NAMALWA (cell line): ENCODE results near the gene PDGFA.

Source experiments
- DNase-seq: peaks from one replicate; pipeline ENCODE4 v3.0.0-alpha.2; 2015; ENCODE audit warnings: low spot score

PDGFA gene

GRCh38 chr7:459584-460373, 59.9 kb downstream of the PDGFA start:
- no peak for DNase-seq

GRCh38 chr7:458511-459245, 61.0 kb downstream of the PDGFA start:
- DNase-seq = no peak

- no peak for DNase-seq
Observed at GRCh38 chr7:457814-458510, 61.7 kb downstream of the PDGFA start.

GRCh38 chr7:455110-455928, 64.3 kb downstream of the PDGFA start:
- no peak for DNase-seq

- DNase-seq = no peak
Observed at GRCh38 chr7:454356-455109, 65.1 kb downstream of the PDGFA start.

- DNase-seq = no peak
Observed at GRCh38 chr7:453597-454306, 65.9 kb downstream of the PDGFA start.

- DNase-seq = no peak
Observed at GRCh38 chr7:452791-453455, 66.7 kb downstream of the PDGFA start.

- no peak for DNase-seq
Observed at GRCh38 chr7:452226-452751, 67.4 kb downstream of the PDGFA start.

- no peak for DNase-seq
Observed at GRCh38 chr7:451255-452225, 68.1 kb downstream of the PDGFA start.

- DNase-seq = no peak
Observed at GRCh38 chr7:450741-451140, 68.9 kb downstream of the PDGFA start.

GRCh38 chr7:450036-450435, 69.6 kb downstream of the PDGFA start:
- no peak for DNase-seq

- DNase-seq = no peak
Observed at GRCh38 chr7:449324-450019, 70.2 kb downstream of the PDGFA start.

- no peak for DNase-seq
Observed at GRCh38 chr7:447523-447922, 72.1 kb downstream of the PDGFA start.
